SK-N-SH (cell line): ENCODE results near the gene USP32. TPM values are rescaled to one million over a fixed set of nuclear protein-coding genes. Genes with fewer than 3 reads are reported as not detected.

Experiments
- CTCF ChIA-PET: fragments of 300-600, 350-600 bp; formaldehyde crosslinking; extraction: SDS; loops from one replicate; lab custom pipeline; 2021; lab: Yijun Ruan, JAX
- POLR2A ChIA-PET: fragments of 350-600 bp; sonication (Branson Sonifier 250); formaldehyde crosslinking; extraction: SDS; loops from one replicate; lab custom pipeline; 2020; ENCODE audit warnings: antibody characterized with exemption, inconsistent platforms; lab: Yijun Ruan, JAX
- DNase-seq: peaks from one replicate; pipeline ENCODE4 v3.0.0; 2012
- H2AFZ ChIP-seq: fragments of 200-600 bp; sonication (generic); 2 replicates; pipeline ENCODE4 v1.8.1; 2016; ENCODE audit warnings: antibody characterized with exemption, mild to moderate bottlenecking, low read depth
- H3F3A ChIP-seq: fragments of 200-600 bp; sonication (generic); replicated peaks from 2 replicates; pipeline ENCODE3; 2016; ENCODE audit warnings: antibody characterized with exemption, mild to moderate bottlenecking; ENCODE audit not compliant: insufficient read depth
- H3K27ac ChIP-seq, 2 experiments: fragments of 200-500 bp in 1 of 2; fragments of 200-600 bp in 1 of 2; sonication (Bioruptor generic) in 1 of 2; sonication (generic), shearing (Covaris generic) in 1 of 2; 2 replicates each; pipeline versions ENCODE4 v1.5.1 to v1.6.1; 2014 to 2016; ENCODE audit warnings: low read depth in 2 of 2, inconsistent platforms in 1 of 2, low read length in 1 of 2, mild to moderate bottlenecking in 1 of 2, mixed read lengths in 1 of 2
- H3K27me3 ChIP-seq: fragments of 200-600 bp; sonication (generic), shearing (Covaris generic); 2 replicates; pipeline ENCODE4 v1.6.1; 2016; ENCODE audit warnings: mixed run types; ENCODE audit not compliant: insufficient read depth
- H3K36me3 ChIP-seq, 2 experiments: fragments of 200-500 bp in 1 of 2; fragments of 200-600 bp in 1 of 2; sonication (Bioruptor generic) in 1 of 2; sonication (generic) in 1 of 2; replicated peaks in 1 of 2; 2 replicates each; pipeline versions ENCODE3 to v1.5.1; 2014 to 2016; ENCODE audit warnings: low read length in 1 of 2, mild to moderate bottlenecking in 1 of 2; ENCODE audit not compliant: insufficient read depth in 2 of 2, control insufficient read depth in 1 of 2
- H3K4me1 ChIP-seq, 2 experiments: fragments of 200-500 bp in 1 of 2; fragments of 200-600 bp in 1 of 2; sonication (Bioruptor generic) in 1 of 2; sonication (generic), shearing (Covaris generic) in 1 of 2; 2 replicates each; pipeline versions ENCODE4 v1.5.1 to v1.6.1; 2014 to 2016; ENCODE audit warnings: low read depth in 1 of 2, low read length in 1 of 2, mixed run types in 1 of 2; ENCODE audit not compliant: insufficient read depth in 2 of 2, control insufficient read depth in 1 of 2
- H3K4me2 ChIP-seq: fragments of 200-600 bp; sonication (generic), shearing (Covaris generic); 2 replicates; pipeline ENCODE4 v1.6.1; 2017; ENCODE audit warnings: mixed run types
- H3K4me3 ChIP-seq, 2 experiments: fragments of 200-500 bp in 1 of 2; fragments of 200-600 bp in 1 of 2; sonication (Bioruptor generic) in 1 of 2; sonication (generic), shearing (Covaris generic) in 1 of 2; 2 replicates each; pipeline versions ENCODE4 v1.5.1 to v1.8.1; 2014 to 2016; ENCODE audit warnings: low read depth in 2 of 2, inconsistent platforms in 1 of 2, low read length in 1 of 2, mild to moderate bottlenecking in 1 of 2, mixed read lengths in 1 of 2, moderate library complexity in 1 of 2
- H3K79me2 ChIP-seq: fragments of 200-600 bp; sonication (generic); 2 replicates; pipeline ENCODE4 v1.8.1; 2017; ENCODE audit warnings: mild to moderate bottlenecking; ENCODE audit not compliant: insufficient read depth
- H3K9ac ChIP-seq: fragments of 200-600 bp; sonication (generic); 2 replicates; pipeline ENCODE4 v1.6.1; 2017; ENCODE audit warnings: mixed run types
- H3K9me2 ChIP-seq: fragments of 200-600 bp; sonication (generic); 2 replicates; pipeline ENCODE4 v1.6.1; 2017; ENCODE audit warnings: mixed run types
- H3K9me3 ChIP-seq: fragments of 200-600 bp; sonication (generic); 2 replicates; pipeline ENCODE4 v1.6.1; 2017; ENCODE audit warnings: mixed run types, mild to moderate bottlenecking, moderate library complexity
- H4K20me1 ChIP-seq: fragments of 200-600 bp; sonication (generic); 2 replicates; pipeline ENCODE4 v1.6.1; 2017; ENCODE audit warnings: mild to moderate bottlenecking, mixed run types; ENCODE audit not compliant: insufficient read depth
- CHD2 ChIP-seq: fragments of 150-350 bp; IDR thresholded peaks from 2 replicates; pipeline ENCODE4 v1.6.1; 2018; ENCODE audit warnings: low read length; ENCODE audit not compliant: partially characterized antibody
- ELF1 ChIP-seq: IDR thresholded peaks from 2 replicates; pipeline ENCODE4 v1.4.0; 2012
- EP300 ChIP-seq, 2 experiments: IDR thresholded peaks; 2 replicates each; pipeline versions ENCODE4 v1.4.0 to v1.6.1; 2012; ENCODE audit warnings: borderline replicate concordance in 1 of 2, low read depth in 1 of 2, low read length in 1 of 2
- FOXM1 ChIP-seq: IDR thresholded peaks from 2 replicates; pipeline ENCODE4 v1.4.0; 2012; ENCODE audit warnings: low read depth, mild to moderate bottlenecking
- GABPA ChIP-seq: IDR thresholded peaks from 2 replicates; pipeline ENCODE4 v1.4.0; 2012; ENCODE audit warnings: low read depth, mild to moderate bottlenecking
- MXI1 ChIP-seq: IDR thresholded peaks from 2 replicates; pipeline ENCODE4 v1.6.1; 2012; ENCODE audit warnings: mild to moderate bottlenecking, low read depth, low read length, improper control_type of control experiment
- NRF1 ChIP-seq: IDR thresholded peaks from 2 replicates; pipeline ENCODE4 v1.6.1; 2012; ENCODE audit warnings: low read depth, mild to moderate bottlenecking, low read length
- PBX3 ChIP-seq: IDR thresholded peaks from 2 replicates; pipeline ENCODE4; 2012
- RAD21 ChIP-seq: IDR thresholded peaks from 2 replicates; pipeline ENCODE4 v1.6.1; 2012; ENCODE audit warnings: mild to moderate bottlenecking, low read length
- RCOR1 ChIP-seq: fragments of 150-350 bp; IDR thresholded peaks from 2 replicates; pipeline ENCODE4 v1.6.1; 2017; ENCODE audit warnings: antibody characterized with exemption, low read length
- REST ChIP-seq: IDR thresholded peaks from 2 replicates; pipeline ENCODE4 v1.6.1; 2012; ENCODE audit warnings: mild to moderate bottlenecking, low read depth, low read length, moderate library complexity
- TAF1 ChIP-seq: IDR thresholded peaks from 2 replicates; pipeline ENCODE4 v1.6.1; 2012; ENCODE audit warnings: low read depth, mild to moderate bottlenecking, low read length, moderate library complexity, borderline replicate concordance
- USF2 ChIP-seq: fragments of 150-350 bp; IDR thresholded peaks from 2 replicates; pipeline ENCODE4 v1.6.1; 2017; ENCODE audit warnings: antibody characterized with exemption, low read length, low read depth, borderline replicate concordance
- whole genome bisulfite sequencing: methylation state at CpG from one replicate; pipeline ENCODE4 v1.1.6; 2017; ENCODE audit warnings: low lambda C conversion rate; 5-methylcytosine and 5-hydroxymethylcytosine counted together
- polyA plus RNA-seq, 3 experiments: library from polyadenylated mRNA; depleted of rRNA; stranded (reverse); fragments of >200 nt; gene quantifications; 2 replicates each; pipeline ENCODE4 v1.2.3, GENCODE V29; 2012
- TF ChIP-seq, protein P1 (sequence below): IDR thresholded peaks from 2 replicates; pipeline ENCODE4 v1.4.0; 2012; ENCODE audit warnings: low read depth, borderline replicate concordance

USP32 gene
- polyA plus RNA-seq, 1 of the 3 experiments (the other 2 are of a cell fraction): 25.6 TPM

DNA sequence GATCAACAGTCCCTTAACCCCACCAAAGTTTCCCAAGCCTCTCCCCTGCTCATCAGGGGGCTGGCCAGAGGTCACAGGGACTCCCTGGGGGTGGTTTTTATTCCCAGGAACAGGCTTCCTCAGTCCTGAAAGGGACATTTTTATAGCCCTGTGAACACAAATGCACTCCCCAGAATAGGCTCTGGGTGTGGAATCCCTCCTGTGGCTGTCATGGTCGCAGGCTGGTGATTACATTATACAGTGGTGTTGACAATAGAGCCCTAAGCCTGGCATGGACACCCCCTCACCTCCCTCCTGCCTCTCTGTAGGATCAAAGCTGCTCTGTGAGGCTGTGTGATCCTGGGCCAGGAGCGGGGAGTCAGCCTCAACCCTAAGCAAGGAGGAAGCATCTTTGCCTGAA is 243.6 kb downstream of the USP32 start:
- Histone ChIP-seq H4K20me1 (no peaks in the 10 kb centered on the region), H3K4me2 (no peak overlapping the region), H3K9me3 (no peaks in the 10 kb centered on the region), H3K4me1 (peaks cover 4 to 7% of the 10 kb centered on the region in 2 experiments; a peak in 1 of 4 replicates), H3K27ac (no peak overlapping the region), H3F3A (no peaks in the 10 kb centered on the region), H3K27me3 (peaks cover 28% of the 10 kb centered on the region), H3K36me3 (no peaks in the 10 kb centered on the region), H2AFZ (no peak overlapping the region), H3K4me3 (no peak overlapping the region), H3K9ac (no peak overlapping the region), H3K9me2 (no peaks in the 10 kb centered on the region), H3K79me2 (no peaks in the 10 kb centered on the region)
- DNase-seq: peak; percentile 20
- ChIA-PET POLR2A (no interaction called here), CTCF (interaction anchor here (0.8 to 2.5 kb wide), 6 partner anchors 14 to 492 kb away, joined by 3 to 14 read pairs (median 4); no protein-coding TSS in a partner anchor)
- TF ChIP-seq RAD21: no peak
- no peak for TF ChIP-seq PBX3
- WGBS: 77% methylated on average over 2 of the region's 2 CpGs

- Histone ChIP-seq H3F3A (peaks cover 3% of the 10 kb centered on the region), H4K20me1 (no peaks in the 10 kb centered on the region), H3K27ac (no peak overlapping the region), H3K4me3 (no peak overlapping the region), H3K4me2 (no peak overlapping the region), H3K27me3 (peaks cover 28% of the 10 kb centered on the region), H3K79me2 (no peaks in the 10 kb centered on the region), H3K4me1 (peaks cover 9 to 11% of the 10 kb centered on the region in 2 experiments; a peak in 3 of 4 replicates), H3K9me3 (no peaks in the 10 kb centered on the region), H3K36me3 (no peaks in the 10 kb centered on the region), H3K9me2 (no peaks in the 10 kb centered on the region), H2AFZ (no peak overlapping the region), H3K9ac (no peak overlapping the region)
- ChIA-PET POLR2A (no interaction called here), CTCF (interaction anchor here (0.9 to 1.3 kb wide), 3 partner anchors 11 to 273 kb away, joined by 3 to 4 read pairs (median 3); no protein-coding TSS in a partner anchor)
- no peak for DNase-seq
- 90% methylated on average over 8 of the region's 8 CpGs for WGBS
- TF ChIP-seq, protein P1, sequence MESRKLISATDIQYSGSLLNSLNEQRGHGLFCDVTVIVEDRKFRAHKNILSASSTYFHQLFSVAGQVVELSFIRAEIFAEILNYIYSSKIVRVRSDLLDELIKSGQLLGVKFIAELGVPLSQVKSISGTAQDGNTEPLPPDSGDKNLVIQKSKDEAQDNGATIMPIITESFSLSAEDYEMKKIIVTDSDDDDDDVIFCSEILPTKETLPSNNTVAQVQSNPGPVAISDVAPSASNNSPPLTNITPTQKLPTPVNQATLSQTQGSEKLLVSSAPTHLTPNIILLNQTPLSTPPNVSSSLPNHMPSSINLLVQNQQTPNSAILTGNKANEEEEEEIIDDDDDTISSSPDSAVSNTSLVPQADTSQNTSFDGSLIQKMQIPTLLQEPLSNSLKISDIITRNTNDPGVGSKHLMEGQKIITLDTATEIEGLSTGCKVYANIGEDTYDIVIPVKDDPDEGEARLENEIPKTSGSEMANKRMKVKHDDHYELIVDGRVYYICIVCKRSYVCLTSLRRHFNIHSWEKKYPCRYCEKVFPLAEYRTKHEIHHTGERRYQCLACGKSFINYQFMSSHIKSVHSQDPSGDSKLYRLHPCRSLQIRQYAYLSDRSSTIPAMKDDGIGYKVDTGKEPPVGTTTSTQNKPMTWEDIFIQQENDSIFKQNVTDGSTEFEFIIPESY: no peak
- TF ChIP-seq PBX3 (no peak), FOXM1 (no peak), RCOR1 (no peak), USF2 (no peak), MXI1 (no peak), TAF1 (no peak), GABPA (no peak), NRF1 (no peak), REST (no peak), EP300 (IDR thresholded peaks at IDR 0.05; ENCODE audit: borderline replicate concordance in 1 of 2, low read depth in 1 of 2, low read length in 1 of 2) (no peak), ELF1 (no peak), RAD21 (no peak), CHD2 (no peak)
Measured at GRCh38 chr17:60147553-60148223, 244.2 kb downstream of the USP32 start.
